Esophagus muscularis mucosa (tissue), 4 donors: ENCODE measurements around the gene PPARA. TPM values are rescaled to one million over a fixed set of nuclear protein-coding genes. Genes with fewer than 3 reads are reported as not detected.

ENCODE experiments used
- DNase-seq: peaks from one replicate; pipeline ENCODE4 v3.0.0-alpha.2; 2017; ENCODE audit errors: extremely low spot score
- H3K27ac ChIP-seq, 4 donors: fragments of 200-600 bp; sonication (generic); replicated peaks in 1 of 4; 1 replicate in 3 of 4; 2 replicates in 1 of 4; pipeline ENCODE4 v1.5.1; 2016 to 2019; ENCODE audit warnings: mild to moderate bottlenecking in 1 of 4
- H3K27me3 ChIP-seq, 4 donors: fragments of 200-600 bp; sonication (generic); one replicate each; pipeline versions ENCODE4 v1.5.1 to v1.6.0; 2016 to 2019
- H3K36me3 ChIP-seq, 4 donors: fragments of 200-600 bp; sonication (generic); one replicate each; pipeline ENCODE4 v1.5.1; 2016 to 2019
- H3K4me1 ChIP-seq, 4 donors: fragments of 200-600 bp; sonication (generic); one replicate each; pipeline ENCODE4 v1.5.1; 2016 to 2019
- H3K4me3 ChIP-seq, 4 donors: fragments of 200-600 bp; sonication (generic); 1 replicate in 2 of 4; 2 replicates in 2 of 4; pipeline ENCODE4 v1.5.1; 2016 to 2019; ENCODE audit warnings: mild to moderate bottlenecking in 4 of 4, moderate library complexity in 1 of 4
- H3K9me3 ChIP-seq, 4 donors: fragments of 200-600 bp; sonication (generic); 1 replicate in 3 of 4; 2 replicates in 1 of 4; pipeline ENCODE4 v1.5.1; 2016 to 2019
- CTCF ChIP-seq, 3 experiments: fragments of 200-600 bp in 2 of 3; fragments of 450-650 bp in 1 of 3; sonication (generic) in 2 of 3; IDR thresholded peaks; one replicate each; pipeline ENCODE4 v1.5.1; 2017 to 2019; ENCODE audit warnings: antibody characterized with exemption in 3 of 3, mild to moderate bottlenecking in 2 of 3, moderate library complexity in 1 of 3
- EP300 ChIP-seq: sonication (generic); formaldehyde crosslinking; IDR thresholded peaks from one replicate; pipeline ENCODE4 v1.6.1; 2017; ENCODE audit warnings: antibody characterized with exemption
- POLR2A ChIP-seq: fragments of 450-650 bp; IDR thresholded peaks from one replicate; pipeline ENCODE4 v1.6.1; 2017; ENCODE audit warnings: antibody characterized with exemption, moderate library complexity, mild to moderate bottlenecking, low read depth
- POLR2AphosphoS5 ChIP-seq, 2 donors: sonication (generic); formaldehyde crosslinking; IDR thresholded peaks; one replicate each; pipeline ENCODE4 v1.6.1; 2017; ENCODE audit warnings: antibody characterized with exemption in 2 of 2
- WGBS: methylation state at CpG from one replicate; pipeline ENCODE4 v1.1.5; 2018; 5-methylcytosine and 5-hydroxymethylcytosine counted together
- intact Hi-C: fragments of 100-400 bp; cut with DNase I; formaldehyde crosslinking; loops from one replicate; pipeline ENCODE4 v1.15.1; 2023
- total RNA-seq, 4 donors: library from RNA; depleted of rRNA; stranded (reverse); fragments of >200 nt; gene quantifications; one replicate each; pipeline versions ENCODE4 v1.1.0 to v1.2.1, GENCODE V29; 2016

Gene PPARA
- total RNA-seq, 4 donors from 2014 or later, result 17.0 to 50.9 (median 26.8) TPM

- Histone ChIP-seq H3K36me3 (peaks cover 0 to 5% (median 0%) of the 10 kb centered on the region in 4 donors), H3K4me3 (no peak overlapping the region), H3K9me3 (no peaks in the 10 kb centered on the region), H3K4me1 (peaks cover 25 to 33% (median 29%) of the 10 kb centered on the region in 4 donors), H3K27me3 (no peaks in the 10 kb centered on the region), H3K27ac (no peak overlapping the region)
- intact Hi-C loops, result no loop called here
- TF ChIP-seq POLR2A (no peak), CTCF (IDR thresholded peaks at IDR 0.05) (no peak), EP300 (no peak), POLR2AphosphoS5 (IDR thresholded peaks at IDR 0.05) (no peak)
- no peak for DNase-seq
- WGBS, result 78% methylated on average over 1 of the region's 1 CpG
Measured at GRCh38 chr22:46169628-46170027, 19.3 kb downstream of the PPARA start.

- 78% methylated on average over 8 of the region's 8 CpGs for WGBS
- Histone ChIP-seq H3K4me1 (peaks cover 25 to 33% (median 29%) of the 10 kb centered on the region in 4 donors), H3K27me3 (no peaks in the 10 kb centered on the region), H3K27ac (no peak overlapping the region), H3K9me3 (no peaks in the 10 kb centered on the region), H3K4me3 (no peak overlapping the region), H3K36me3 (peaks cover 2 to 8% (median 3%) of the 10 kb centered on the region in 4 donors)
- TF ChIP-seq POLR2AphosphoS5 (IDR thresholded peaks at IDR 0.05), result no peak
- no peak for TF ChIP-seq CTCF (IDR thresholded peaks at IDR 0.05)
- TF ChIP-seq EP300, result no peak
- no peak for TF ChIP-seq POLR2A
- no peak for DNase-seq
- intact Hi-C loops, result no loop called here
Measured at GRCh38 chr22:46171940-46172339, 21.6 kb downstream of the PPARA start.

- no peak for DNase-seq
- Histone ChIP-seq H3K36me3 (peaks cover 3 to 8% (median 4%) of the 10 kb centered on the region in 4 donors), H3K4me1 (peaks cover 25 to 33% (median 29%) of the 10 kb centered on the region in 4 donors), H3K27ac (no peak overlapping the region), H3K27me3 (no peaks in the 10 kb centered on the region), H3K4me3 (no peak overlapping the region), H3K9me3 (no peaks in the 10 kb centered on the region)
- intact Hi-C loops, result no loop called here
- 87% methylated on average over 11 of the region's 11 CpGs for WGBS
- TF ChIP-seq CTCF (IDR thresholded peaks at IDR 0.05) (no peak), EP300 (no peak), POLR2AphosphoS5 (IDR thresholded peaks at IDR 0.05) (no peak), POLR2A (no peak)
Measured at GRCh38 chr22:46172522-46173110, 22.3 kb downstream of the PPARA start.

- DNase-seq, result no peak
- TF ChIP-seq EP300, result no peak
- no peak for TF ChIP-seq CTCF (IDR thresholded peaks at IDR 0.05)
- no peak for TF ChIP-seq POLR2A
- TF ChIP-seq POLR2AphosphoS5 (IDR thresholded peaks at IDR 0.05), result no peak
- H3K4me3 ChIP-seq, result no peak overlapping the region
- no peak overlapping the region for H3K27ac ChIP-seq
- H3K9me3 ChIP-seq, result no peaks in the 10 kb centered on the region
- intact Hi-C loops, result no loop called here
- 61% methylated on average over 3 of the region's 3 CpGs for WGBS
- peaks cover 3 to 8% (median 4%) of the 10 kb centered on the region in 4 donors for H3K36me3 ChIP-seq
- H3K4me1 ChIP-seq, result peaks cover 25 to 33% (median 29%) of the 10 kb centered on the region in 4 donors
- H3K27me3 ChIP-seq, result no peaks in the 10 kb centered on the region
Measured at GRCh38 chr22:46173152-46173551, 22.8 kb downstream of the PPARA start.

GRCh38 chr22:46175631-46176030 lies 25.3 kb downstream of the PPARA start:
- no peak for DNase-seq
- Histone ChIP-seq H3K4me3 (no peak overlapping the region), H3K27ac (no peak overlapping the region), H3K36me3 (peaks cover 6 to 20% (median 13%) of the 10 kb centered on the region in 4 donors), H3K4me1 (peaks cover 25 to 33% (median 28%) of the 10 kb centered on the region in 4 donors), H3K9me3 (peaks cover 0 to 9% (median 5%) of the 10 kb centered on the region in 4 donors), H3K27me3 (no peaks in the 10 kb centered on the region)
- 88% methylated on average over 5 of the region's 5 CpGs for WGBS
- TF ChIP-seq POLR2A (no peak), CTCF (IDR thresholded peaks at IDR 0.05) (no peak), POLR2AphosphoS5 (IDR thresholded peaks at IDR 0.05) (no peak)
- intact Hi-C loops, result no loop called here
